ENCODE data around the gene INSM1. TPM values are rescaled to one million over a fixed set of nuclear protein-coding genes. Genes with fewer than 3 reads are reported as not detected.
"Not testable (repeated sequence)": the region's sequence is repeated elsewhere in the genome, so short reads cannot be mapped to it uniquely, and the experiment has no call there.

The INSM1 gene
- total RNA-seq, 1 donor from 2014 or later = not detected

DNA sequence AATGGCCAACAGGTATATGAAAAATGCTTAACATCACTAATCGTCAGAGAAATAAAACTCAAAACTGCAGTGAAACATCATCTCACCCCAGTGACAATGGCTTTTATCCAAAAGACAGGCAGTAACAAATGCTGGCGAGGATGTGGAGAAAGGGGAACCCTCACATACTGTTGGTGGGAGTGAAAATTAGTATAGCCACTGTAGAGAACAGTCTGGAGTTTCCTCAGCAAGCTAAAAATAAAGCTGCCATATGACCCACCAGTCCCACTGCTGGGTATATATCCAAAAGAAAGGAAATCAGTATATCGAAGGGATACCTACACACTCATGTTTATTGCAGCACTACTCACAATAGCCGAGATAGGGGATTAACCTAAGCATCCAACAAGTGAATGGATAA is 23.4 kb upstream of the INSM1 start:
- Histone ChIP-seq H3K9me3 (replicated peaks) (peaks cover 22% of the 10 kb centered on the region), H3K4me3 (no peak overlapping the region), H3K27me3 (ENCODE audit: low read depth) (no peaks in the 10 kb centered on the region), H3K36me3 (no peaks in the 10 kb centered on the region), H3K4me1 (no peaks in the 10 kb centered on the region), H3K27ac (replicated peaks) (no peak overlapping the region)
- no peak for DNase-seq
- TF ChIP-seq, protein P1, sequence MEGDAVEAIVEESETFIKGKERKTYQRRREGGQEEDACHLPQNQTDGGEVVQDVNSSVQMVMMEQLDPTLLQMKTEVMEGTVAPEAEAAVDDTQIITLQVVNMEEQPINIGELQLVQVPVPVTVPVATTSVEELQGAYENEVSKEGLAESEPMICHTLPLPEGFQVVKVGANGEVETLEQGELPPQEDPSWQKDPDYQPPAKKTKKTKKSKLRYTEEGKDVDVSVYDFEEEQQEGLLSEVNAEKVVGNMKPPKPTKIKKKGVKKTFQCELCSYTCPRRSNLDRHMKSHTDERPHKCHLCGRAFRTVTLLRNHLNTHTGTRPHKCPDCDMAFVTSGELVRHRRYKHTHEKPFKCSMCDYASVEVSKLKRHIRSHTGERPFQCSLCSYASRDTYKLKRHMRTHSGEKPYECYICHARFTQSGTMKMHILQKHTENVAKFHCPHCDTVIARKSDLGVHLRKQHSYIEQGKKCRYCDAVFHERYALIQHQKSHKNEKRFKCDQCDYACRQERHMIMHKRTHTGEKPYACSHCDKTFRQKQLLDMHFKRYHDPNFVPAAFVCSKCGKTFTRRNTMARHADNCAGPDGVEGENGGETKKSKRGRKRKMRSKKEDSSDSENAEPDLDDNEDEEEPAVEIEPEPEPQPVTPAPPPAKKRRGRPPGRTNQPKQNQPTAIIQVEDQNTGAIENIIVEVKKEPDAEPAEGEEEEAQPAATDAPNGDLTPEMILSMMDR (IDR thresholded peaks at IDR 0.05; ENCODE audit: borderline replicate concordance) = no peak
- intact Hi-C loops (cut with micrococcal nuclease) = no loop called here

DNA sequence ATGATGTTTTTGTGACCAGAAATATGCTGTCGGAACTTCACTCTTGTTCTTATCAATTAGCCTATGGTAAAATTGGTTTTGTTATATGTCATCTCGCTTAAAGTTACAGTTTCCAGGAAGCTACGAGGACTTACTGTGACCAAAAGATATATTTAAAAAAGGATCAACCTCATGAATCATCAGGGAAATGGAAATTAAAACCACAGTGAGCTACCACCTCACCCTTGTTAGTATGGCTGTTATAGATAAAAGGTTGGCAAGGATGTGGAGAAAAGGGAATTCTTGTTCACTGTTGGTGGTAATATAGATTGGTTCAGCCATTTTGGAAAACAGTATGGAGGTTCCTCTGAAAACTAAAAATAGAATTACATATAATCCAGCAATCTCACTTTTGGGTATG is 14.3 kb upstream of the INSM1 start:
- no peak overlapping the region for H3K4me3 ChIP-seq
- intact Hi-C loops (cut with micrococcal nuclease) = no loop called here
- no peaks in the 10 kb centered on the region for H3K4me1 ChIP-seq
- H3K36me3 ChIP-seq = no peaks in the 10 kb centered on the region
- TF ChIP-seq, protein P1 (IDR thresholded peaks at IDR 0.05; ENCODE audit: borderline replicate concordance) = no peak
- no peaks in the 10 kb centered on the region for H3K9me3 ChIP-seq (replicated peaks)
- DNase-seq = no peak
- no peak overlapping the region for H3K27ac ChIP-seq (replicated peaks)
- H3K27me3 ChIP-seq (ENCODE audit: low read depth) = no peaks in the 10 kb centered on the region

DNA sequence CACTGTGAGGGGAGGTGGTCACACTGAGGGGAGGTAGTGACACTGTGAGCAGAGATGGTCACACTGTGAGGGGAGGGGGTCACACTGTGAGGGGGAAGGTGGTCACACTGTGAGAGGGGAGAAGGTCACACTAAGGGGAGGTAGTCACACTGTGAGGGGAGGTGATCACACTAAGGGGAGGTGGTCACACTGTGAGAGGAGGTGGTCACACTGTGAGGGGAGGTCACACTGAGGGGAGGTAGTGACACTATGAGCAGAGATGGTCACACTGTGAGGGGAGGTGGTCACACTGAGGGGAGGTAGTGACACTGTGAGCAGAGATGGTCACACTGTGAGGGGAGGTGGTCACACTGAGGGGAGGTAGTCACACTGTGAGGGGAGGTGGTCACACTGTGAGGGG is 12.4 kb upstream of the INSM1 start:
- H3K9me3 ChIP-seq (replicated peaks); intact Hi-C loops (cut with micrococcal nuclease); H3K4me1 ChIP-seq; H3K4me3 ChIP-seq; H3K27ac ChIP-seq (replicated peaks); DNase-seq; H3K27me3 ChIP-seq (ENCODE audit: low read depth); H3K36me3 ChIP-seq: not testable (repeated sequence)

DNA sequence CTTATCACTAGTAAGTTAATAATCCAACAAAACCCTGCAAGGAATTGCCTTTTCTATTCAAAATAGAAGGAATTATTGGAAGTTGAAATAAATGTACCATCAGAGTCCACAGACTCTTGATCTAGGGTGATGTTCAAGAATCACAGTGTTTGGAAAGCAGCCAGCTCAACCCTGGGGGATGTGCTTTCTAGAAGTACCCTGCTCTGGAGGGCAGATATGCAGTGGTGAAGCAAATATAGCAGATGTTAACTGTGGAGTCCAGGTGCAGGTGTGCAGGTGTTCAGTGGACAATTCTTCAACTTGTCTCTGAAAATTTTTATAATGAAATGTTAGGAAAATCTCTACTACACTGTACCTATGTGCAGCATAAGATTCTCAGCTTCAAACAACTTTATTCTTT is 9.1 kb upstream of the INSM1 start:
- H3K36me3 ChIP-seq = no peaks in the 10 kb centered on the region
- intact Hi-C loops (cut with micrococcal nuclease) = no loop called here
- DNase-seq = no peak
- H3K27me3 ChIP-seq (ENCODE audit: low read depth) = peaks cover 41% of the 10 kb centered on the region
- H3K4me3 ChIP-seq = no peak overlapping the region
- TF ChIP-seq, protein P1 (IDR thresholded peaks at IDR 0.05; ENCODE audit: borderline replicate concordance) = no peak
- H3K9me3 ChIP-seq (replicated peaks) = no peaks in the 10 kb centered on the region
- peaks cover 18% of the 10 kb centered on the region for H3K4me1 ChIP-seq
- H3K27ac ChIP-seq (replicated peaks) = no peak overlapping the region

DNA sequence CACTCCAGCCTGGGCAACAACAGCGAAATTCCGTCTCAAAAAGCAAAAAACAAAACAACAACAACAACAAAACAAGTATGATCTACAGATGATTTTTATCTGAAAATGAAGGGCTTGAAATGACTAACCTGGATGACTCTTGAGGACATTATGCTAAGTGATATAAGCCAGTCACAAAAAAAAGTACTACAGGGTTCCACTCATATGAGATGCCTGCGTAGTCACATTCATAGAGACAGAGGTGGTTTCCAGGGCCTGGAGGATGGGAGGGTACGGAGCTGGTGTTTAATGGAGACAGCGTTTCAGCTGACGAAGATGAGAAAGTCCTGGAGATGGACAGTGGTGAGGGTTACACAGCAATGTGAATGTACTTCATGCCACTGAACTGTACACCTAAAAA is 8.3 kb upstream of the INSM1 start:
- no peaks in the 10 kb centered on the region for H3K9me3 ChIP-seq (replicated peaks)
- H3K27me3 ChIP-seq (ENCODE audit: low read depth) = peaks cover 50% of the 10 kb centered on the region
- TF ChIP-seq, protein P1 (IDR thresholded peaks at IDR 0.05; ENCODE audit: borderline replicate concordance) = no peak
- no peak overlapping the region for H3K27ac ChIP-seq (replicated peaks)
- peaks cover 27% of the 10 kb centered on the region for H3K4me1 ChIP-seq
- H3K4me3 ChIP-seq = no peak overlapping the region
- no peaks in the 10 kb centered on the region for H3K36me3 ChIP-seq
- intact Hi-C loops (cut with micrococcal nuclease) = loop anchor here (10.0 kb wide), 1 partner anchor 215 kb away; no protein-coding TSS in a partner anchor
- no peak for DNase-seq

DNA sequence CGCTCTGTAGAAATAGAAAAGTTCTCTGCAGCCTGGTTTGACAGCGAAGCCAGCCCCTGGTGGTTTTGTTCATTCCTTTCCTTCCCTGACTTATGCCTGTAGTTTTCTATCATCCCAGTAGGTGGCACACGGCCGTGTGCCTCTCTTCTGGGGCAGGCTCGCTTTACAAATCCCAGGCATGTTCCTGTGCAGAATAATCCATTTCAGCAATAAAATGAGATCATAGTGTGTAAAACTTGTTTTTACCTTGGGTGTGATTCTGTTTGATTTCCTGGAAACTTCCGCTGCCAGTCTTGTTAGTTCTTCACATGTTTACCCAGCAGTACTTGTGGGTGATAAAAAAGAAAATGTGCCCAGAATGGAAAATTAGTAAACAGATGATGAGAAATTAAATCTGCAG is 7.4 kb upstream of the INSM1 start:
- Histone ChIP-seq H3K27ac (replicated peaks) (no peak overlapping the region), H3K4me1 (peaks cover 28% of the 10 kb centered on the region), H3K27me3 (ENCODE audit: low read depth) (peaks cover 58% of the 10 kb centered on the region), H3K9me3 (replicated peaks) (no peaks in the 10 kb centered on the region), H3K4me3 (no peak overlapping the region), H3K36me3 (no peaks in the 10 kb centered on the region)
- TF ChIP-seq, protein P1 (IDR thresholded peaks at IDR 0.05; ENCODE audit: borderline replicate concordance) = peak; percentile 83
- no peak for DNase-seq
- intact Hi-C loops (cut with micrococcal nuclease) = loop anchor here (10.0 kb wide), 1 partner anchor 214 kb away; no protein-coding TSS in a partner anchor
